ENCODE measurements around the gene KLK6.

DNA sequence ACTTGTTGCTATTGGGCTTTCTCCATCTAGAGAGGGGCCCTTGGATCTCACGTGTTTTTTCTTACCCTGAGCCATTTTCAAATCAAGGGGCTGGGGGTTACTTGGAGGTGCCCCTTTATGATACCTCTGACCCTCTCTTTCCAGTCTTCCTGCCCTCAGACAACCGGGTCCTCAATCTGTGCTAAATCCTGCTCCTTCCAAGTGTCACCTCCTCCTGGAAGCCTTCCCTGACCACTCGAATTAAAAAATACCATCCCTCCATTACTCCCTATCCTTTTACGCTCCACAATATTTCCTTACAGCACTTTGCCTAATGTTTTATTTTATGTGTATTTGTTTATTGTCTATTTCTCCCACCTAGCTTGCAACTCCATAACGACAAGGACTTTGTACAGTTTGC lies 28.7 kb upstream of the KLK6 start:
- TF ChIP-seq CTCF (IDR thresholded peaks at IDR 0.05; ENCODE audit: low read depth, low read length, missing input control) (no peak), RXRA (IDR thresholded peaks at IDR 0.05) (no peak), SP1 (IDR thresholded peaks at IDR 0.05) (no peak), YY1 (IDR thresholded peaks at IDR 0.05) (no peak), GABPA (IDR thresholded peaks at IDR 0.05 in 1 of 2, conservative IDR thresholded peaks at IDR 0.05 in 1 of 2) (no peak), MAX (IDR thresholded peaks at IDR 0.05) (no peak)

Measured in liver (tissue), 3 donors.